Stomach (tissue), 9 donors: ENCODE data around the gene KCNH5. TPM values are rescaled to one million over a fixed set of nuclear protein-coding genes. Genes with fewer than 3 reads are reported as not detected.

ENCODE experiments used
- DNase-seq, 2 donors: peaks; one replicate each; pipeline versions ENCODE4 v3.0.0 to v3.0.0-alpha.2; 2013 to 2019
- H3K27ac ChIP-seq, 5 donors: fragments of 200-600 bp in 4 of 5; sonication (generic) in 4 of 5; one replicate each; pipeline ENCODE4 v1.5.1; 2013 to 2019; ENCODE audit warnings: mild to moderate bottlenecking in 1 of 5, moderate library complexity in 1 of 5
- H3K27me3 ChIP-seq, 3 donors: fragments of 200-600 bp; sonication (generic); one replicate each; pipeline ENCODE4 v1.5.1; 2017 to 2019; ENCODE audit warnings: mixed run types in 1 of 3
- H3K36me3 ChIP-seq, 4 donors: fragments of 200-600 bp; sonication (generic); 1 replicate in 3 of 4; 2 replicates in 1 of 4; pipeline ENCODE4 v1.5.1; 2016 to 2019
- H3K4me1 ChIP-seq, 4 donors: fragments of 200-600 bp; sonication (generic); one replicate each; pipeline ENCODE4 v1.5.1; 2016 to 2019
- H3K4me3 ChIP-seq, 4 donors: fragments of 200-600 bp; sonication (generic) in 3 of 4; one replicate each; pipeline ENCODE4 v1.5.1; 2016 to 2019; ENCODE audit warnings: mild to moderate bottlenecking in 1 of 4
- H3K9me3 ChIP-seq, 4 donors: fragments of 200-600 bp; sonication (generic); one replicate each; pipeline ENCODE4 v1.5.1; 2016 to 2019
- EP300 ChIP-seq: sonication (generic); formaldehyde crosslinking; IDR thresholded peaks from one replicate; pipeline ENCODE4 v1.6.1; 2017; ENCODE audit warnings: antibody characterized with exemption
- POLR2A ChIP-seq, 4 donors: fragments of 450-650 bp; IDR thresholded peaks; one replicate each; pipeline ENCODE4 v1.6.1; 2016; ENCODE audit warnings: antibody characterized with exemption in 4 of 4, control low read depth in 2 of 4, mild to moderate bottlenecking in 1 of 4, moderate library complexity in 1 of 4
- POLR2AphosphoS5 ChIP-seq, 3 donors: sonication (generic); formaldehyde crosslinking; IDR thresholded peaks; one replicate each; pipeline ENCODE4 v1.6.1; 2016; ENCODE audit warnings: antibody characterized with exemption in 3 of 3
- WGBS, 5 donors: extraction: QIAGEN DNeasy Blood & Tissue Kit in 3 of 5; methylation state at CpG; one replicate each; pipeline versions ENCODE4 v1.1.5 to v1.1.7; 2013 to 2018; 5-methylcytosine and 5-hydroxymethylcytosine counted together
- intact Hi-C: fragments of 100-400 bp; cut with DNase I; formaldehyde crosslinking; loops from one replicate; pipeline ENCODE4 v1.15.1; 2023; ENCODE audit warnings: low total_unique reads
- polyA plus RNA-seq, 3 donors: library from polyadenylated mRNA; stranded (reverse); fragments of 200-250 nt; gene quantifications; one replicate each; pipeline ENCODE4 v1.2.3, GENCODE V29; 2013
- total RNA-seq, 5 donors: library from RNA; depleted of rRNA; stranded (reverse); fragments of >200 nt; gene quantifications; one replicate each; pipeline versions ENCODE4 v1.1.0 to v1.2.3, GENCODE V29; 2014 to 2016
- TF ChIP-seq, protein P1 (sequence below), 7 experiments: fragments of 450-650 bp in 4 of 7; fragments of 200-600 bp in 3 of 7; sonication (generic) in 3 of 7; IDR thresholded peaks; one replicate each; pipeline ENCODE4 v1.5.1; 2016 to 2019; ENCODE audit warnings: antibody characterized with exemption in 7 of 7, control low read depth in 2 of 7, mild to moderate bottlenecking in 1 of 7
- donor health status: healthy with polysubstance abuse.
- donor health status: Bipolar disorder and iron deficiency.
- donor health status: healthy.

KCNH5 gene
- total and polyA plus RNA-seq, 8 donors, result under 0.01 to 0.55 TPM; not detected in 6

GRCh38 chr14:62988967-62989366 lies 56.3 kb downstream of the KCNH5 start:
- 40 to 57% (median 47%) methylated on average over 3 of the region's 3 CpGs for WGBS, 5 donors

GRCh38 chr14:62983821-62984220 lies 61.4 kb downstream of the KCNH5 start:
- no peaks in the 10 kb centered on the region for H3K36me3 ChIP-seq

More at GRCh38 chr14:62988967-62989366, 56.3 kb downstream of the KCNH5 start:
- no peaks in the 10 kb centered on the region for H3K27me3 ChIP-seq
- H3K36me3 ChIP-seq, result no peaks in the 10 kb centered on the region
- no peak overlapping the region for H3K4me3 ChIP-seq
- no peak overlapping the region for H3K27ac ChIP-seq
- intact Hi-C loops, result no loop called here
- TF ChIP-seq EP300 (no peak), POLR2AphosphoS5 (IDR thresholded peaks at IDR 0.05) (no peak), POLR2A (IDR thresholded peaks at IDR 0.05) (no peak)
- TF ChIP-seq, protein P1, sequence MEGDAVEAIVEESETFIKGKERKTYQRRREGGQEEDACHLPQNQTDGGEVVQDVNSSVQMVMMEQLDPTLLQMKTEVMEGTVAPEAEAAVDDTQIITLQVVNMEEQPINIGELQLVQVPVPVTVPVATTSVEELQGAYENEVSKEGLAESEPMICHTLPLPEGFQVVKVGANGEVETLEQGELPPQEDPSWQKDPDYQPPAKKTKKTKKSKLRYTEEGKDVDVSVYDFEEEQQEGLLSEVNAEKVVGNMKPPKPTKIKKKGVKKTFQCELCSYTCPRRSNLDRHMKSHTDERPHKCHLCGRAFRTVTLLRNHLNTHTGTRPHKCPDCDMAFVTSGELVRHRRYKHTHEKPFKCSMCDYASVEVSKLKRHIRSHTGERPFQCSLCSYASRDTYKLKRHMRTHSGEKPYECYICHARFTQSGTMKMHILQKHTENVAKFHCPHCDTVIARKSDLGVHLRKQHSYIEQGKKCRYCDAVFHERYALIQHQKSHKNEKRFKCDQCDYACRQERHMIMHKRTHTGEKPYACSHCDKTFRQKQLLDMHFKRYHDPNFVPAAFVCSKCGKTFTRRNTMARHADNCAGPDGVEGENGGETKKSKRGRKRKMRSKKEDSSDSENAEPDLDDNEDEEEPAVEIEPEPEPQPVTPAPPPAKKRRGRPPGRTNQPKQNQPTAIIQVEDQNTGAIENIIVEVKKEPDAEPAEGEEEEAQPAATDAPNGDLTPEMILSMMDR (IDR thresholded peaks at IDR 0.05), result no peak
- DNase-seq, result no peak
- H3K9me3 ChIP-seq, result no peaks in the 10 kb centered on the region
- no peaks in the 10 kb centered on the region for H3K4me1 ChIP-seq

GRCh38 chr14:62980693-62981092 lies 64.6 kb downstream of the KCNH5 start:
- no peak for DNase-seq
- no peaks in the 10 kb centered on the region for H3K9me3 ChIP-seq
- no peaks in the 10 kb centered on the region for H3K27me3 ChIP-seq

More at GRCh38 chr14:62983821-62984220, 61.4 kb downstream of the KCNH5 start:
- intact Hi-C loops, result no loop called here
- DNase-seq, result no peak
- Histone ChIP-seq H3K9me3 (no peaks in the 10 kb centered on the region), H3K4me3 (no peak overlapping the region), H3K27me3 (no peaks in the 10 kb centered on the region), H3K27ac (no peak overlapping the region), H3K4me1 (no peaks in the 10 kb centered on the region)
- TF ChIP-seq, protein P1 (IDR thresholded peaks at IDR 0.05), result no peak
- TF ChIP-seq POLR2A (IDR thresholded peaks at IDR 0.05) (no peak), POLR2AphosphoS5 (IDR thresholded peaks at IDR 0.05) (no peak)

GRCh38 chr14:62957562-62957961 lies 87.7 kb downstream of the KCNH5 start:
- no peak for DNase-seq
- H3K27ac ChIP-seq, result no peak overlapping the region
- H3K9me3 ChIP-seq, result no peaks in the 10 kb centered on the region
- no peaks in the 10 kb centered on the region for H3K4me1 ChIP-seq
- 62 to 90% (median 70%) methylated on average over 1 of the region's 1 CpG for WGBS, 5 donors
- H3K36me3 ChIP-seq, result no peaks in the 10 kb centered on the region
- intact Hi-C loops, result no loop called here
- no peak for TF ChIP-seq POLR2A (IDR thresholded peaks at IDR 0.05)
- no peak for TF ChIP-seq EP300
- TF ChIP-seq, protein P1 (IDR thresholded peaks at IDR 0.05), result no peak
- TF ChIP-seq POLR2AphosphoS5 (IDR thresholded peaks at IDR 0.05), result no peak
- no peak overlapping the region for H3K4me3 ChIP-seq
- H3K27me3 ChIP-seq, result no peaks in the 10 kb centered on the region

More at GRCh38 chr14:62980693-62981092, 64.6 kb downstream of the KCNH5 start:
- Histone ChIP-seq H3K27ac (no peak overlapping the region), H3K4me3 (no peak overlapping the region), H3K4me1 (no peaks in the 10 kb centered on the region), H3K36me3 (no peaks in the 10 kb centered on the region)
- TF ChIP-seq, protein P1 (IDR thresholded peaks at IDR 0.05), result no peak
- TF ChIP-seq POLR2AphosphoS5 (IDR thresholded peaks at IDR 0.05) (no peak), POLR2A (IDR thresholded peaks at IDR 0.05) (no peak), EP300 (no peak)
- 82 to 88% (median 84%) methylated on average over 7 of the region's 7 CpGs for WGBS, 5 donors
- intact Hi-C loops, result no loop called here
